ENCODE results near the gene EPHA6.

- TF ChIP-seq POLR2A (IDR thresholded peaks at IDR 0.05; ENCODE audit: low read length): no peak
- TF ChIP-seq GATA1 (IDR thresholded peaks at IDR 0.05; ENCODE audit: low read depth, low read length): no peak
Measured at GRCh38 chr3:97765336-97765735, 950.9 kb downstream of the EPHA6 start.

All from erythroblast (primary cell).